A673 (cell line): ENCODE measurements around the gene EYS. TPM values are rescaled to one million over a fixed set of nuclear protein-coding genes. Genes with fewer than 3 reads are reported as not detected.

Experiments
- BruUV-seq: library from RNA; stranded (reverse); fragments of 400-500 nt; replicated peaks from 2 replicates; lab custom pipeline; 2021; lab: Mats Ljungman, UMichigan
- CTCF ChIA-PET: fragments of 300-600 bp; sonication (Branson Sonifier 250); formaldehyde crosslinking; loops from one replicate; lab custom pipeline; 2022; ENCODE audit warnings: antibody characterized with exemption; lab: Charles Lee
- POLR2A ChIA-PET: fragments of 300-600 bp; sonication (Branson Sonifier 250); formaldehyde crosslinking; loops from one replicate; lab custom pipeline; 2022; ENCODE audit warnings: antibody characterized with exemption; ENCODE audit not compliant: low non-redundant PET; lab: Charles Lee
- DNase-seq: peaks from one replicate; pipeline ENCODE4 v3.0.0-alpha.2; 2015; ENCODE audit warnings: low spot score
- H3K27ac ChIP-seq: fragments of 200-600 bp; sonication (generic); 2 replicates; pipeline ENCODE4 v1.5.1; 2016; ENCODE audit warnings: mixed run types, low read depth, mild to moderate bottlenecking, mixed read lengths, antibody characterized with exemption, low read length; ENCODE audit not compliant: poor library complexity, severe bottlenecking
- H3K27me3 ChIP-seq: fragments of 200-600 bp; sonication (generic); replicated peaks from 2 replicates; pipeline ENCODE4 v1.6.1; 2017; ENCODE audit warnings: mixed run types, low read depth, mild to moderate bottlenecking, mixed read lengths, antibody characterized with exemption, low read length; ENCODE audit not compliant: insufficient read depth, poor library complexity
- H3K36me3 ChIP-seq: fragments of 200-600 bp; sonication (generic); 2 replicates; pipeline ENCODE4 v1.6.1; 2016; ENCODE audit warnings: mixed run types, mild to moderate bottlenecking, mixed read lengths, antibody characterized with exemption, low read length; ENCODE audit not compliant: insufficient read depth, poor library complexity, severe bottlenecking
- H3K4me1 ChIP-seq: fragments of 200-600 bp; sonication (generic); 2 replicates; pipeline ENCODE4 v1.6.1; 2017; ENCODE audit warnings: mixed run types, mild to moderate bottlenecking, mixed read lengths, antibody characterized with exemption, low read length; ENCODE audit not compliant: insufficient read depth, poor library complexity, severe bottlenecking
- H3K4me3 ChIP-seq: fragments of 200-600 bp; sonication (generic); 2 replicates; pipeline ENCODE4 v1.5.1; 2016; ENCODE audit warnings: low read depth, mixed run types, mild to moderate bottlenecking, mixed read lengths, low read length; ENCODE audit not compliant: poor library complexity, severe bottlenecking
- H3K9me3 ChIP-seq: fragments of 200-600 bp; sonication (generic); 2 replicates; pipeline ENCODE4 v1.6.1; 2016; ENCODE audit warnings: mixed run types, low read depth, mild to moderate bottlenecking, mixed read lengths, antibody characterized with exemption, low read length; ENCODE audit not compliant: poor library complexity, severe bottlenecking
- EZH2 ChIP-seq: fragments of 200-600 bp; sonication (generic); IDR thresholded peaks from 2 replicates; pipeline ENCODE4 v1.6.1; 2017; ENCODE audit warnings: borderline replicate concordance, low read depth, mild to moderate bottlenecking, mixed read lengths, antibody characterized with exemption, low read length; ENCODE audit not compliant: poor library complexity, severe bottlenecking
- intact Hi-C: fragments of 100-400 bp; cut with micrococcal nuclease; formaldehyde crosslinking; loops from one replicate; pipeline ENCODE4 v1.10.0; 2022; ENCODE audit not compliant: unreplicated experiment
- total RNA-seq: library from RNA; stranded (reverse); gene quantifications from 2 replicates; pipeline ENCODE4 v1.2.3, GENCODE V29; 2021
- TF ChIP-seq, protein P1 (sequence below): fragments of 300-800, 200-600 bp; sonication (generic); conservative IDR thresholded peaks from 2 replicates; pipeline ENCODE4 v1.5.1; 2017; ENCODE audit warnings: low read depth, mild to moderate bottlenecking, antibody characterized with exemption, low read length, moderate library complexity, mixed read lengths

The EYS gene
- total RNA-seq, 1 experiment from 2014 or later = 0.47 TPM

GRCh38 chr6:65610746-65611145 lies 96.3 kb downstream of the EYS start:
- Histone ChIP-seq H3K27me3 (no peaks in the 10 kb centered on the region), H3K36me3 (no peaks in the 10 kb centered on the region), H3K27ac (no peak overlapping the region), H3K9me3 (no peaks in the 10 kb centered on the region), H3K4me1 (no peaks in the 10 kb centered on the region), H3K4me3 (no peak overlapping the region)
- no peak for TF ChIP-seq EZH2
- TF ChIP-seq, protein P1, sequence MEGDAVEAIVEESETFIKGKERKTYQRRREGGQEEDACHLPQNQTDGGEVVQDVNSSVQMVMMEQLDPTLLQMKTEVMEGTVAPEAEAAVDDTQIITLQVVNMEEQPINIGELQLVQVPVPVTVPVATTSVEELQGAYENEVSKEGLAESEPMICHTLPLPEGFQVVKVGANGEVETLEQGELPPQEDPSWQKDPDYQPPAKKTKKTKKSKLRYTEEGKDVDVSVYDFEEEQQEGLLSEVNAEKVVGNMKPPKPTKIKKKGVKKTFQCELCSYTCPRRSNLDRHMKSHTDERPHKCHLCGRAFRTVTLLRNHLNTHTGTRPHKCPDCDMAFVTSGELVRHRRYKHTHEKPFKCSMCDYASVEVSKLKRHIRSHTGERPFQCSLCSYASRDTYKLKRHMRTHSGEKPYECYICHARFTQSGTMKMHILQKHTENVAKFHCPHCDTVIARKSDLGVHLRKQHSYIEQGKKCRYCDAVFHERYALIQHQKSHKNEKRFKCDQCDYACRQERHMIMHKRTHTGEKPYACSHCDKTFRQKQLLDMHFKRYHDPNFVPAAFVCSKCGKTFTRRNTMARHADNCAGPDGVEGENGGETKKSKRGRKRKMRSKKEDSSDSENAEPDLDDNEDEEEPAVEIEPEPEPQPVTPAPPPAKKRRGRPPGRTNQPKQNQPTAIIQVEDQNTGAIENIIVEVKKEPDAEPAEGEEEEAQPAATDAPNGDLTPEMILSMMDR = no peak
- DNase-seq = no peak
- BruUV-seq = no TSS peak
- CTCF ChIA-PET = no interaction called here
- intact Hi-C loops = no loop called here
- POLR2A ChIA-PET = no interaction called here

- H3K4me3 ChIP-seq = no peak overlapping the region
- no peaks in the 10 kb centered on the region for H3K4me1 ChIP-seq
- no peaks in the 10 kb centered on the region for H3K9me3 ChIP-seq
- no peak overlapping the region for H3K27ac ChIP-seq
- intact Hi-C loops = no loop called here
- TF ChIP-seq, protein P1 = no peak
- TF ChIP-seq EZH2 = no peak
- DNase-seq = no peak
- POLR2A ChIA-PET = no interaction called here
- BruUV-seq = no TSS peak
- H3K27me3 ChIP-seq = no peaks in the 10 kb centered on the region
- CTCF ChIA-PET = no interaction called here
- H3K36me3 ChIP-seq = no peaks in the 10 kb centered on the region
Observed at GRCh38 chr6:65595540-65595939, 111.5 kb downstream of the EYS start.

DNA sequence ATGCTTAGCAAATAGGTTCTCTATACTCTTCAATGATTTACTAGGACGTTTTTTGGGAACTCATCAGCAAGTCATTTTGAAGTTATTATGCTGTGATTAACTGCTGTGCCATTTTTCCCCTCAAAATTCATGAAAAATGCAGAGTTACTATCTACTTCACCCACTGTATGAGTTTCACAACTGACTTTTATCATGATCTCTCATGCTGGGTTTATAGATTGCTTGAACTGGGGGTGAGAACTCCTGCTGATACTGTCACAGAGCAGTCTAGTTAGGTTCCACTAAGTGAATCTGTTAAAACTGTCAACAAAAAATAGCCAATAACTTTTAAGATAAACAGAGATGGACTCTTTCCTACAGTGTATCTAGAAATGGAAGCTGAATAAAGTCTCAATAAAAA lies 136.7 kb downstream of the EYS start:
- Histone ChIP-seq H3K27ac (no peak overlapping the region), H3K27me3 (no peaks in the 10 kb centered on the region), H3K36me3 (no peaks in the 10 kb centered on the region), H3K9me3 (peaks cover 4% of the 10 kb centered on the region), H3K4me3 (no peak overlapping the region), H3K4me1 (no peaks in the 10 kb centered on the region)
- DNase-seq = no peak
- ChIA-PET POLR2A (no interaction called here), CTCF (no interaction called here)
- TF ChIP-seq, protein P1 = no peak
- TF ChIP-seq EZH2 = no peak
- BruUV-seq = no TSS peak
- intact Hi-C loops = no loop called here
